ENCODE data around the gene SRRM4.

Gene SRRM4

GRCh38 chr12:118979763-118980406 lies 1.5 kb upstream of the SRRM4 start:
- H3K4me3 ChIP-seq (ENCODE audit: insufficient read depth, low read depth, low read length), result peak overlapping the region; percentile 53
- H3K27ac ChIP-seq (ENCODE audit: insufficient read depth, low read depth, low read length, poor library complexity, severe bottlenecking), result peak overlapping the region; percentile 69

GRCh38 chr12:118980407-118981014 lies 830 bp upstream of the SRRM4 start:
- Histone ChIP-seq H3K4me3 (ENCODE audit: insufficient read depth, low read depth, low read length) (peak overlapping the region; percentile 53), H3K27ac (ENCODE audit: insufficient read depth, low read depth, low read length, poor library complexity, severe bottlenecking) (peak overlapping the region; percentile 69)

More at GRCh38 chr12:118979763-118980406, 1.5 kb upstream of the SRRM4 start:
- H3K36me3 ChIP-seq (ENCODE audit: control insufficient read depth, insufficient read depth, low read length), result no peaks in the 10 kb centered on the region
- peaks cover 8% of the 10 kb centered on the region for H3K4me1 ChIP-seq (ENCODE audit: control insufficient read depth, insufficient read depth, low read length)
- no peaks in the 10 kb centered on the region for H3K9me3 ChIP-seq (ENCODE audit: control insufficient read depth, low read length)
- WGBS, 2 experiments, result 1 to 2% methylated on average over 17 of the region's 17 CpGs
- peaks cover 22% of the 10 kb centered on the region for H3K27me3 ChIP-seq (ENCODE audit: control insufficient read depth, insufficient read depth, low read length, poor library complexity, severe bottlenecking)

GRCh38 chr12:118982302-118982701 lies 961 bp downstream of the SRRM4 start:
- no peaks in the 10 kb centered on the region for H3K36me3 ChIP-seq (ENCODE audit: control insufficient read depth, insufficient read depth, low read length)
- H3K27ac ChIP-seq (ENCODE audit: insufficient read depth, low read depth, low read length, poor library complexity, severe bottlenecking), result no peak overlapping the region
- 23 to 34% methylated on average over 8 of the region's 8 CpGs for WGBS, 2 experiments
- H3K9me3 ChIP-seq (ENCODE audit: control insufficient read depth, low read length), result no peaks in the 10 kb centered on the region
- peaks cover 22% of the 10 kb centered on the region for H3K27me3 ChIP-seq (ENCODE audit: control insufficient read depth, insufficient read depth, low read length, poor library complexity, severe bottlenecking)
- H3K4me3 ChIP-seq (ENCODE audit: insufficient read depth, low read depth, low read length), result peak overlapping the region; percentile 53
- peaks cover 8% of the 10 kb centered on the region for H3K4me1 ChIP-seq (ENCODE audit: control insufficient read depth, insufficient read depth, low read length)

More at GRCh38 chr12:118980407-118981014, 830 bp upstream of the SRRM4 start:
- Histone ChIP-seq H3K4me1 (ENCODE audit: control insufficient read depth, insufficient read depth, low read length) (peaks cover 8% of the 10 kb centered on the region), H3K27me3 (ENCODE audit: control insufficient read depth, insufficient read depth, low read length, poor library complexity, severe bottlenecking) (peaks cover 22% of the 10 kb centered on the region), H3K36me3 (ENCODE audit: control insufficient read depth, insufficient read depth, low read length) (no peaks in the 10 kb centered on the region), H3K9me3 (ENCODE audit: control insufficient read depth, low read length) (no peaks in the 10 kb centered on the region)
- 0 to 1% methylated on average over 25 to 27 of the region's 29 CpGs for WGBS, 2 experiments

GRCh38 chr12:118982984-118983761 lies 1.8 kb downstream of the SRRM4 start:
- no peaks in the 10 kb centered on the region for H3K9me3 ChIP-seq (ENCODE audit: control insufficient read depth, low read length)
- H3K27me3 ChIP-seq (ENCODE audit: control insufficient read depth, insufficient read depth, low read length, poor library complexity, severe bottlenecking), result peaks cover 22% of the 10 kb centered on the region
- no peak overlapping the region for H3K4me3 ChIP-seq (ENCODE audit: insufficient read depth, low read depth, low read length)
- H3K36me3 ChIP-seq (ENCODE audit: control insufficient read depth, insufficient read depth, low read length), result no peaks in the 10 kb centered on the region
- 64 to 68% methylated on average over 7 of the region's 7 CpGs for WGBS, 2 experiments
- peaks cover 8% of the 10 kb centered on the region for H3K4me1 ChIP-seq (ENCODE audit: control insufficient read depth, insufficient read depth, low read length)
- no peak overlapping the region for H3K27ac ChIP-seq (ENCODE audit: insufficient read depth, low read depth, low read length, poor library complexity, severe bottlenecking)

GRCh38 chr12:118984161-118984943 lies 3.0 kb downstream of the SRRM4 start:
- Histone ChIP-seq H3K27me3 (ENCODE audit: control insufficient read depth, insufficient read depth, low read length, poor library complexity, severe bottlenecking) (peaks cover 22% of the 10 kb centered on the region), H3K9me3 (ENCODE audit: control insufficient read depth, low read length) (no peaks in the 10 kb centered on the region), H3K36me3 (ENCODE audit: control insufficient read depth, insufficient read depth, low read length) (no peaks in the 10 kb centered on the region), H3K4me1 (ENCODE audit: control insufficient read depth, insufficient read depth, low read length) (peaks cover 8% of the 10 kb centered on the region), H3K27ac (ENCODE audit: insufficient read depth, low read depth, low read length, poor library complexity, severe bottlenecking) (no peak overlapping the region), H3K4me3 (ENCODE audit: insufficient read depth, low read depth, low read length) (no peak overlapping the region)
- WGBS, 2 experiments, result 63 to 66% methylated on average over 2 of the region's 2 CpGs

GRCh38 chr12:118986050-118986449 lies 4.7 kb downstream of the SRRM4 start:
- H3K27me3 ChIP-seq (ENCODE audit: control insufficient read depth, insufficient read depth, low read length, poor library complexity, severe bottlenecking), result peaks cover 22% of the 10 kb centered on the region
- WGBS, 2 experiments, result 49 to 58% methylated on average over 8 of the region's 8 CpGs

GRCh38 chr12:118999107-118999506 lies 17.8 kb downstream of the SRRM4 start:
- Histone ChIP-seq H3K36me3 (ENCODE audit: control insufficient read depth, insufficient read depth, low read length) (no peaks in the 10 kb centered on the region), H3K4me1 (ENCODE audit: control insufficient read depth, insufficient read depth, low read length) (peaks cover 9% of the 10 kb centered on the region), H3K4me3 (ENCODE audit: insufficient read depth, low read depth, low read length) (no peak overlapping the region), H3K27ac (ENCODE audit: insufficient read depth, low read depth, low read length, poor library complexity, severe bottlenecking) (no peak overlapping the region), H3K9me3 (ENCODE audit: control insufficient read depth, low read length) (no peaks in the 10 kb centered on the region), H3K27me3 (ENCODE audit: control insufficient read depth, insufficient read depth, low read length, poor library complexity, severe bottlenecking) (no peaks in the 10 kb centered on the region)
- 80 to 85% methylated on average over 5 of the region's 5 CpGs for WGBS, 2 experiments

More at GRCh38 chr12:118986050-118986449, 4.7 kb downstream of the SRRM4 start:
- Histone ChIP-seq H3K27ac (ENCODE audit: insufficient read depth, low read depth, low read length, poor library complexity, severe bottlenecking) (no peak overlapping the region), H3K4me1 (ENCODE audit: control insufficient read depth, insufficient read depth, low read length) (peaks cover 8% of the 10 kb centered on the region), H3K4me3 (ENCODE audit: insufficient read depth, low read depth, low read length) (no peak overlapping the region), H3K36me3 (ENCODE audit: control insufficient read depth, insufficient read depth, low read length) (no peaks in the 10 kb centered on the region), H3K9me3 (ENCODE audit: control insufficient read depth, low read length) (no peaks in the 10 kb centered on the region)

- no peaks in the 10 kb centered on the region for H3K9me3 ChIP-seq (ENCODE audit: control insufficient read depth, low read length)
- peaks cover 50% of the 10 kb centered on the region for H3K4me1 ChIP-seq (ENCODE audit: control insufficient read depth, insufficient read depth, low read length)
- H3K27me3 ChIP-seq (ENCODE audit: control insufficient read depth, insufficient read depth, low read length, poor library complexity, severe bottlenecking), result no peaks in the 10 kb centered on the region
- no peaks in the 10 kb centered on the region for H3K36me3 ChIP-seq (ENCODE audit: control insufficient read depth, insufficient read depth, low read length)
- no peak overlapping the region for H3K4me3 ChIP-seq (ENCODE audit: insufficient read depth, low read depth, low read length)
- H3K27ac ChIP-seq (ENCODE audit: insufficient read depth, low read depth, low read length, poor library complexity, severe bottlenecking), result no peak overlapping the region
- 80 to 84% methylated on average over 5 of the region's 5 CpGs for WGBS, 2 experiments
Observed at GRCh38 chr12:119005085-119005484, 23.7 kb downstream of the SRRM4 start.

GRCh38 chr12:119005913-119006312 lies 24.6 kb downstream of the SRRM4 start:
- H3K4me3 ChIP-seq (ENCODE audit: insufficient read depth, low read depth, low read length), result no peak overlapping the region
- H3K9me3 ChIP-seq (ENCODE audit: control insufficient read depth, low read length), result no peaks in the 10 kb centered on the region
- H3K4me1 ChIP-seq (ENCODE audit: control insufficient read depth, insufficient read depth, low read length), result peaks cover 51% of the 10 kb centered on the region
- H3K36me3 ChIP-seq (ENCODE audit: control insufficient read depth, insufficient read depth, low read length), result no peaks in the 10 kb centered on the region
- WGBS, 2 experiments, result 79 to 88% methylated on average over 4 of the region's 4 CpGs
- H3K27ac ChIP-seq (ENCODE audit: insufficient read depth, low read depth, low read length, poor library complexity, severe bottlenecking), result peak overlapping the region; percentile 22
- no peaks in the 10 kb centered on the region for H3K27me3 ChIP-seq (ENCODE audit: control insufficient read depth, insufficient read depth, low read length, poor library complexity, severe bottlenecking)

All from ectodermal cell (in vitro differentiated cells).